Measurements from ENCODE around the gene FLYWCH2. TPM values are rescaled to one million over a fixed set of nuclear protein-coding genes. Genes with fewer than 3 reads are reported as not detected.

FLYWCH2 gene
- total and polyA plus RNA-seq, 2 of the 4 experiments (the other 2 are of a cell fraction), result 42.3 to 66.3 TPM

GRCh38 chr16:2855536-2855935, 27.5 kb upstream of the FLYWCH2 start:
- Histone ChIP-seq H3K4ac (ENCODE audit: low read depth, low read length) (no peak overlapping the region), H2BK15ac (ENCODE audit: low read depth, low read length) (no peak overlapping the region), H2BK20ac (ENCODE audit: low read depth, low read length) (no peak overlapping the region), H3K27me3 (ENCODE audit: control insufficient read depth, insufficient read depth, low read length) (peaks cover 21% of the 10 kb centered on the region), H3K79me1 (ENCODE audit: low read depth in 1 of 2, low read length in 2 of 2) (no peaks in the 10 kb centered on the region), H2AK9ac (replicated peaks; ENCODE audit: low read depth, low read length, poor library complexity) (no peak overlapping the region), H3K9me3 (ENCODE audit: control insufficient read depth, insufficient read depth, low read length) (peaks cover 8% of the 10 kb centered on the region), H3K9ac (ENCODE audit: low read depth, low read length) (no peak overlapping the region), H2BK5ac (ENCODE audit: low read depth, low read length, poor library complexity, severe bottlenecking) (no peak overlapping the region), H2AFZ (replicated peaks; ENCODE audit: low read length, poor library complexity) (no peak overlapping the region), H3K18ac (ENCODE audit: low read depth, low read length) (no peak overlapping the region), H4K20me1 (ENCODE audit: insufficient read depth, low read length) (no peaks in the 10 kb centered on the region), H2AK5ac (ENCODE audit: low read depth, low read length) (no peak overlapping the region), H3K23ac (ENCODE audit: low read depth, low read length) (no peak overlapping the region), H3K56ac (ENCODE audit: extremely low read depth, insufficient read depth, low read length) (no peak overlapping the region), H3K9me1 (ENCODE audit: insufficient read depth, low read length) (no peaks in the 10 kb centered on the region), H3K4me1 (ENCODE audit: control insufficient read depth, insufficient read depth, low read length) (0 out of 2 replicates have a peak, but pooled peaks cover 2% of the 10 kb centered on the region), H4K5ac (ENCODE audit: low read depth, low read length) (no peak overlapping the region), H3K4me3 (ENCODE audit: insufficient read depth, low read depth, low read length) (no peak overlapping the region), H4K8ac (ENCODE audit: low read depth in 2 of 2, low read length in 2 of 2) (no peak overlapping the region), H3K36me3 (ENCODE audit: control insufficient read depth, insufficient read depth, low read length) (no peaks in the 10 kb centered on the region), H2BK120ac (ENCODE audit: low read depth, low read length) (no peak overlapping the region), H3K27ac (ENCODE audit: insufficient read depth, low read length) (no peak overlapping the region), H4K91ac (ENCODE audit: insufficient read depth, low read depth, low read length) (no peak overlapping the region), H3K4me2 (ENCODE audit: low read depth, low read length) (no peak overlapping the region), H3K14ac (replicated peaks; ENCODE audit: low read depth, low read length) (no peak overlapping the region)
- ChIA-PET POLR2A (ENCODE audit: unreplicated experiment) (no interaction called here), CTCF (no interaction called here)
- intact Hi-C loops (cut with micrococcal nuclease), result no loop called here
- TF ChIP-seq CHD1 (IDR thresholded peaks at IDR 0.05; ENCODE audit: low read depth, low read length) (no peak), RAD21 (IDR thresholded peaks at IDR 0.05; ENCODE audit: low read length) (no peak), MAFK (IDR thresholded peaks at IDR 0.05; ENCODE audit: low read depth, low read length) (no peak)
- in situ Hi-C loops (cut with MboI; ENCODE audit: low sequenced_read_pairs), result no loop called here
- 69% methylated on average over 4 of the region's 6 CpGs; no CpG with 5 or more reads in 1 of the 2 experiments for WGBS, 2 experiments (ENCODE audit: extremely low coverage in 2 of 2, insufficient read length in 1 of 2)
- ATAC-seq (ENCODE audit: low read depth) (no peak), DNase-seq (no peak)
- dilution Hi-C loops (cut with HindIII; ENCODE audit: low sequenced_read_pairs, unreplicated experiment), result no loop called here
- BruUV-seq (replicated peaks), result no TSS peak
